SK-N-SH treated with all-trans-retinoic acid at 6 μM for 48 hours (cell line): Measurements from ENCODE around the gene KCNT1.

Source experiments
- ATAC-seq: fragments of 200-7000 bp; cut with Tn5 transposase; 3 replicates; pipeline ENCODE4 v1.9.1; 2020; ENCODE audit warnings: mild to moderate bottlenecking, moderate library complexity
- ARNTL ChIP-seq: fragments of 450-650 bp; formaldehyde crosslinking; IDR thresholded peaks from 2 replicates; pipeline ENCODE4 v1.5.0; 2020; ENCODE audit warnings: low read depth, mild to moderate bottlenecking, moderate library complexity, borderline replicate concordance
- BACH2 ChIP-seq: fragments of 250-450 bp; sonication (Bioruptor Pico); IDR thresholded peaks from 2 replicates; pipeline ENCODE4 v1.9.0; 2021; ENCODE audit warnings: mild to moderate bottlenecking, borderline replicate concordance
- CREB5 ChIP-seq: fragments of 250-450 bp; sonication (Bioruptor Pico); IDR thresholded peaks from 2 replicates; pipeline ENCODE4 v1.5.1; 2020; ENCODE audit warnings: low read depth, mild to moderate bottlenecking, moderate library complexity
- CSDC2 ChIP-seq: fragments of 250-450 bp; sonication (Bioruptor Pico); IDR thresholded peaks from 2 replicates; pipeline ENCODE4 v1.5.0; 2020; ENCODE audit warnings: mild to moderate bottlenecking, moderate library complexity
- CSRNP3 ChIP-seq: fragments of 250-450 bp; sonication (Bioruptor Pico); IDR thresholded peaks from 2 replicates; pipeline ENCODE4 v1.5.1; 2021; ENCODE audit warnings: mild to moderate bottlenecking, moderate library complexity
- ESRRG ChIP-seq: fragments of 250-450 bp; sonication (Bioruptor Pico); IDR thresholded peaks from 2 replicates; pipeline ENCODE4 v1.6.1; 2021; ENCODE audit warnings: mild to moderate bottlenecking
- GLIS3 ChIP-seq: fragments of 250-450 bp; sonication (Bioruptor Pico); IDR thresholded peaks from 2 replicates; pipeline ENCODE4 v1.5.0; 2020; ENCODE audit warnings: mild to moderate bottlenecking, moderate library complexity
- ISL1 ChIP-seq: fragments of 250-450 bp; sonication (Bioruptor Pico); IDR thresholded peaks from 2 replicates; pipeline ENCODE4 v2.1.2; 2022; ENCODE audit warnings: mild to moderate bottlenecking, moderate library complexity
- OSR1 ChIP-seq: fragments of 250-450 bp; sonication (Bioruptor Pico); IDR thresholded peaks from 2 replicates; pipeline ENCODE4 v1.8.0; 2022; ENCODE audit warnings: moderate library complexity, mild to moderate bottlenecking, inconsistent platforms
- PATZ1 ChIP-seq: fragments of 250-450 bp; sonication (Bioruptor Pico); IDR thresholded peaks from 2 replicates; pipeline ENCODE4 v1.8.0; 2020; ENCODE audit warnings: mild to moderate bottlenecking, moderate library complexity, borderline replicate concordance
- POU6F1 ChIP-seq: fragments of 250-450 bp; sonication (Bioruptor Pico); IDR thresholded peaks from 2 replicates; pipeline ENCODE4 v1.8.0; 2021; ENCODE audit warnings: low read depth, mild to moderate bottlenecking, moderate library complexity, borderline replicate concordance
- SNAI2 ChIP-seq: fragments of 250-450 bp; sonication (Bioruptor Pico); IDR thresholded peaks from 2 replicates; pipeline ENCODE4 v1.5.0; 2020; ENCODE audit warnings: mild to moderate bottlenecking, moderate library complexity
- TCF4 ChIP-seq: fragments of 250-450 bp; sonication (Bioruptor Pico); IDR thresholded peaks from 2 replicates; pipeline ENCODE4 v1.8.0; 2021; ENCODE audit warnings: mild to moderate bottlenecking, moderate library complexity, borderline replicate concordance
- TOX ChIP-seq: fragments of 250-450 bp; sonication (Bioruptor Pico); IDR thresholded peaks from 2 replicates; pipeline ENCODE4 v1.8.0; 2021; ENCODE audit warnings: mild to moderate bottlenecking, moderate library complexity, borderline replicate concordance
- ZC3H10 ChIP-seq: fragments of 250-450 bp; sonication (Bioruptor Pico); IDR thresholded peaks from 2 replicates; pipeline ENCODE4 v1.5.1; 2021; ENCODE audit warnings: mild to moderate bottlenecking, moderate library complexity
- ZFP3 ChIP-seq: fragments of 250-450 bp; sonication (Bioruptor Pico); IDR thresholded peaks from 2 replicates; pipeline ENCODE4 v1.5.0; 2020; ENCODE audit warnings: mild to moderate bottlenecking, moderate library complexity
- ZFP30 ChIP-seq: fragments of 450-650 bp; formaldehyde crosslinking; IDR thresholded peaks from 2 replicates; pipeline ENCODE4 v1.5.0; 2022; ENCODE audit warnings: mild to moderate bottlenecking, moderate library complexity
- ZNF565 ChIP-seq: fragments of 450-650 bp; formaldehyde crosslinking; conservative IDR thresholded peaks from 2 replicates; pipeline ENCODE4 v1.5.0; 2020; ENCODE audit warnings: low read depth, mild to moderate bottlenecking, moderate library complexity
- ZNF70 ChIP-seq: fragments of 450-650 bp; formaldehyde crosslinking; IDR thresholded peaks from 2 replicates; pipeline ENCODE4 v1.5.0; 2020; ENCODE audit warnings: mild to moderate bottlenecking, moderate library complexity
- ZNF8 ChIP-seq: fragments of 450-650 bp; formaldehyde crosslinking; IDR thresholded peaks from 2 replicates; pipeline ENCODE4 v1.5.0; 2020; ENCODE audit warnings: mild to moderate bottlenecking, moderate library complexity

The KCNT1 gene

GRCh38 chr9:135791431-135792267 lies 89.7 kb downstream of the KCNT1 start:
- no peak for ATAC-seq

GRCh38 chr9:135792268-135793128 lies 90.5 kb downstream of the KCNT1 start:
- TF ChIP-seq BACH2: no peak
- TF ChIP-seq ZNF70 (CRISPR knock-in tag): no peak
- no peak for TF ChIP-seq GLIS3 (CRISPR knock-in tag)
- TF ChIP-seq ZFP3 (CRISPR knock-in tag): no peak
- no peak for TF ChIP-seq CSDC2 (CRISPR knock-in tag)
- no peak for TF ChIP-seq TCF4 (CRISPR knock-in tag)
- TF ChIP-seq TOX (CRISPR knock-in tag): no peak
- TF ChIP-seq ARNTL (CRISPR knock-in tag): no peak
- no peak for TF ChIP-seq POU6F1 (CRISPR knock-in tag)
- TF ChIP-seq ZC3H10 (CRISPR knock-in tag): no peak
- ATAC-seq: no peak

More at GRCh38 chr9:135791431-135792267, 89.7 kb downstream of the KCNT1 start:
- TF ChIP-seq ISL1: no peak
- no peak for TF ChIP-seq POU6F1 (CRISPR knock-in tag)
- no peak for TF ChIP-seq SNAI2 (CRISPR knock-in tag)
- no peak for TF ChIP-seq GLIS3 (CRISPR knock-in tag)

GRCh38 chr9:135793221-135794056 lies 91.5 kb downstream of the KCNT1 start:
- no peak for ATAC-seq
- TF ChIP-seq CSRNP3: no peak
- TF ChIP-seq ZNF8 (CRISPR knock-in tag): no peak
- no peak for TF ChIP-seq ZNF565 (CRISPR knock-in tag)
- no peak for TF ChIP-seq POU6F1 (CRISPR knock-in tag)
- TF ChIP-seq ZFP30 (CRISPR knock-in tag): no peak
- TF ChIP-seq CREB5 (CRISPR knock-in tag): no peak
- TF ChIP-seq ARNTL (CRISPR knock-in tag): no peak
- TF ChIP-seq GLIS3 (CRISPR knock-in tag): no peak
- no peak for TF ChIP-seq OSR1 (CRISPR knock-in tag)
- no peak for TF ChIP-seq ISL1
- no peak for TF ChIP-seq PATZ1
- TF ChIP-seq ESRRG (CRISPR knock-in tag): no peak
